HG02678 (cell line): ENCODE results near the gene ACSS1.

Experiments used
- ATAC-seq: cut with Tn5 transposase; IDR thresholded peaks from one replicate; pipeline ENCODE4 v1.9.1; 2021; ENCODE audit warnings: mild to moderate bottlenecking, moderate library complexity; ENCODE audit not compliant: unreplicated experiment

ACSS1 gene

DNA sequence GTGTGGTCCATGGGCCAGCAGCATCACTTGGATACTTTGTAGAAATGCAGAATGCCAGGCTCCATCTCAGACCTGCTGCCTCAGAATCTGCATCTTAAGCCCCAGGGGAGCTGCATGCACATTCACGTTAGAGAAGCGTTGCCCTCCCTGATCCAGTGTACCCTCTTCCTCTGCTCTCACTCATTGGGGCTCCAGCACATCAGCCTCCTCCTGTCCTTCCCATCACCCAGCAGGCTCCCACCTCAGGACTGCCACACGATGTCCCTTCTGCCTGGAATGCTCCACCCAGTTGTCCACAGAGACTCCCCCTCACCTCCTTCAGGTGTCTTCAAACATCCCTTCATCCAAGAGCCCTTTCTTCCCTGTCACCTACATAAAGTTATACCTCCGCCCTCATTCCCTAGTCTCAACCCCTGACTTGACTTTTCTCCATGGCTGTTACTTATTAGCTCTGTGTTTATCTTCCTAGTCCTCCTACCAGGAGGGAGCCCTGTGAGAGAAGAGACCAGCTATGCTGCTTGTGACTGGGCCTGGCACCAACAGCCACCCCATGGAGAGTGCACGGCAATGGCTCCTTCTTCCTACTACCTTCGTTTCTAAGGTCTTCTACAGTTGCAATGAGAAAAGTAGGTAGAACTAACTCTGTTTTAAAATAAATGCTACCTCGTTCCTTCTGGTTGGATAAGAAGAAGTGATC, 3.3 kb upstream of the ACSS1 start:
- no peak for ATAC-seq

GRCh38 chr20:25059866-25060465, 2.0 kb upstream of the ACSS1 start:
- no peak for ATAC-seq

GRCh38 chr20:25058847-25059810, 1.2 kb upstream of the ACSS1 start:
- ATAC-seq = no peak

DNA sequence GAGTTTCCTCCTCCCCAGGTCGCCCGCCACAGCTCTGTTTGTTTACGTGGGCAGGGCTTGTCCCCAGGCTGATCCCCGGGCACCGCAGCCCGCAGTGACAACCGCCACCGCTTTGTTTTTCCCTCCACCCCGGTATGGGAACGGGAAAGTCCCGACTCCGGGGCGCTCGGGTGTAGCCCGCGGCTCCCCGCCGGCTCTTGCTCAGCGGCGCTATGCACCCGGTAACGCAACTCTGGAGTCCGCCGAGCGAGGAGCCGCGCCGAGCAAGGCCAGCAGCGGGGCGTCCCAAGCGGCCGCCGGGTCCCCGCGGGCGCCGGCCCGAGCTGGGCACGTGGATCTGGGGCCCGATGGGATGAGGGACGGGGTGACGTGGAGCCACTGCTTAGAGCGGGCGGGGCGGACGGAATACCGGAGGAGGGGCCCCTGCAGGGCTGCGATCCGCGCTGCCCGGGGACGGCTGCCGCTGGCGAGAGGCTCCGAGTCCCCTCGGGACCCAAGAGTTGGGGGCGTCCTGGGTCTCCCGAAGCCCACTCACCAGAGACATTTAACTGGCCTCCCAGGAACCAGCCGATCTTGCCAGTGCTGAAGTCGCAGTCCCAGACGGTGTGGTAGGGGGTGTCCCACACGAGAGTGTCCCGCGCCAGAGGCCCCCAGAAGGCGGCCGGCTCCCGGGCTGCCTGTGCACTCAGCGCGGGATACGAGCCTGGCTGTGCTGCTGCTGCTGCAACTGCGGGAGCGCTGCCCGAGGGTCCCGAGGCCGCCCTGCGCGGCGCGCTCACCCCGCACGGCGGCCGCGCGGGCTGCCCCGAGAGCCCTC, 497 bp downstream of the ACSS1 start:
- ATAC-seq = peak; percentile 25

GRCh38 chr20:25056690-25057233, 1.2 kb downstream of the ACSS1 start:
- peak; percentile 26 for ATAC-seq

- ATAC-seq = no peak
These were observed 2.0 kb downstream of the ACSS1 start for GRCh38 chr20:25055711-25056495.

- ATAC-seq = no peak
These were observed 2.8 kb downstream of the ACSS1 start for GRCh38 chr20:25054995-25055629.

DNA sequence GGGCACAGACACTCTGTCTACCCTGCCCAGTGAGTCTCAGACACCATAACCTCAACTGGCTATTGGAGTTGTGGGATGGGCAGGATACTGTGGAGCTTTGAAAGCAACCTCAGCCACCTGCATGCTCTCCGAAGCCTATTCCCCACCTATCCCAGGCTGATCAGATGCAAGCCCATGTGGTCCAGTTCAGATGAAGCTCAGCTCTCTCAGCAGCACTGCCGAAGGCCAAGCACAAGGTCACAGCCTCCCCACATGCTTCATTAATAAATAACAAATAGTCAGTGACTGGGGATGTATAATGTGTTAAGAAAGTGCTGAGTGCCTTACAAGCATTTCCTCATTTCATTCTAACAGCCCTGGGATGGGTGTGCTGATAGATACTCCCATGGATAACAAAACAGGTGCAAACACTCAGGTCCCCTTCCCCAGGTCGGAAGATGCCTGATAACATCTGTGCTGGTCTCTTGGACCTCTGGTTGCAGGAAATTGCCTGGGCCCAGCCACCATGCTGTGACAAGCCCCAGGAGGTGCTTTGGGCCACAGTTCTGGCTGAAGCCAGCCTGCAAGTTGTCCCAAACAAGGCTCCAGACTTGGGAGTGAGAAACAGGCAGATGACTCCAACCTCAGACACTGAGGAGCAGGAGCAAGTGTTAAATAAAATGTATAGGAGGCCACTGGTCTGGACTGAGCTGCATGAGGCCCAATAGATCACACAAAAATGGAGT, 3.7 kb downstream of the ACSS1 start:
- ATAC-seq = no peak

DNA sequence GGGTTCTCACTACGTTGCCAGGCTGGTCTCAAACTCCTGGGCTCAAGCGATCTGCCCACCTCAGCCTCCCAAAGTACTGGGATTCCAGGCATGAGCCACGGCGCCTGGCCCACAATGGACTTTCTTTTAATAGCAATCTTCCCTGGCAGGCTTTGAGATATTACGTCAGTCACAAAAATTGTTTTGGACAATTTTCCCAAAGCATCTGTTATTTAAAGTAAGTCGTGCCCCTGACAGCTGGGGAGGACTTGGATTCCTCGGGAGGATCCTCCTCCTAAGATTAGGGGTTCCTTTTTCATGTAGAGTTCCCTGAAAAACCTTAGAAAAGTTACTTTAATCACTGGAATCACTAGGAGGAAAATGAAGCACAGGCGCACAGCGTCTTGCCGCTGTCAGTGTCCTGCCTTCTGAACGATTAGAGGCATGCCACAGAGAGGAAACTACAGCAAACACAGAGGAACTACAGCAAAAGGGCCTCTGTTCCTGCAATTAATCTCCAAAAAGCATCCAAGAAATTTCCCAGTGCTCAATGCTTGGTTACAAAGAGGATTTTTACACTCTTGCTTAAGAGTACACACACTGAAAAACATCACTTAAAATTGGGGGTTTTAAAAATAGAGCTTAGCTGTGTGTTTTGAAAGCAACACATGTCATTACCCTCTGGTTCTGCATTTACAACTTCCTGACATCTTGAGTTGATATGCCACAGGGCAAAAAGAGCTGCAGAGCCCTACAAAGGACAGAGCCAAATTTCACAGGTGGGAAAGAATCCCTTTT, 4.5 kb downstream of the ACSS1 start:
- ATAC-seq = no peak

DNA sequence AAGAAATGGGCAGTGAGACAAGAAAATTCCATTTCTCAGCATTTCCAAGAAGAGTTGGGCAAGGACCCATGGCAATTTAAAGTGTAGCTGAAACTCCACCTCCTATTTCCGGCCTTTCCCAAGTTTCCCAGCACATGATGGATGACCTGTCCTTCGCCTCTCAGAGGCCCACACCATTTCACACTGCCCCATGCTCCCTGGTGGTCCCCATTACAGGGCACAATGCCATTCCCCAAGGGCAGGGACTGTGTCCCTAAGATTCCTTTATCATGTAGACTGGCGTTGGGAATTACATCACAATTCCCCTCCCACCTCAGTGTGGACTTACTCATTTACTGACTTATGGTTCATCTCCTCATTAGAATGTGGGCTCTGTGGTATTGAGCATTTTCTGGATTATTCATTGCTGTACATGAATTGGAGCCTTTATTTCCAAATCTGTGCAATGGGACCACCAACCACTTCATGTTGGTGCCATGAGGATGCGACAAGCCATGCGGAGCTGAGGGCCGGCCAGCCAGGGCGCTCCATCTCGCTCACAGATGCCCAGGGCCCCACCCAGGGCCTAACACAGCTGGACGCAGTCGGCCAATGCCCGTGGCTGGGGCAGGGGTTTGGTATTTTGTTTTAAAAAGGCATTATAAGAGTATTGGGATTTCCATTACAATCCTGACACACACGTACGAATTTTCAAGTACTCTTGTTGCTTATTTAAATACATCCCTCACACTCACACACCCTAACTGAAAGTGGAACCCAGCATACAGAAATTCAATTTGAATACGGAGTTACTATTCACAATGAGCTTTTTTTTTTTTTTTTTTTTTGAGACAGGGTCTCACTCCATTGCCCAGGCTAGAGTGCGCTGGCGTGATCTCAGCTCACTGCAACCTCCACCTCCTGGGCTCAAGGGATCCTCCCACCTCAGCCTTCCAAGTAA, 5.4 kb downstream of the ACSS1 start:
- ATAC-seq = no peak

DNA sequence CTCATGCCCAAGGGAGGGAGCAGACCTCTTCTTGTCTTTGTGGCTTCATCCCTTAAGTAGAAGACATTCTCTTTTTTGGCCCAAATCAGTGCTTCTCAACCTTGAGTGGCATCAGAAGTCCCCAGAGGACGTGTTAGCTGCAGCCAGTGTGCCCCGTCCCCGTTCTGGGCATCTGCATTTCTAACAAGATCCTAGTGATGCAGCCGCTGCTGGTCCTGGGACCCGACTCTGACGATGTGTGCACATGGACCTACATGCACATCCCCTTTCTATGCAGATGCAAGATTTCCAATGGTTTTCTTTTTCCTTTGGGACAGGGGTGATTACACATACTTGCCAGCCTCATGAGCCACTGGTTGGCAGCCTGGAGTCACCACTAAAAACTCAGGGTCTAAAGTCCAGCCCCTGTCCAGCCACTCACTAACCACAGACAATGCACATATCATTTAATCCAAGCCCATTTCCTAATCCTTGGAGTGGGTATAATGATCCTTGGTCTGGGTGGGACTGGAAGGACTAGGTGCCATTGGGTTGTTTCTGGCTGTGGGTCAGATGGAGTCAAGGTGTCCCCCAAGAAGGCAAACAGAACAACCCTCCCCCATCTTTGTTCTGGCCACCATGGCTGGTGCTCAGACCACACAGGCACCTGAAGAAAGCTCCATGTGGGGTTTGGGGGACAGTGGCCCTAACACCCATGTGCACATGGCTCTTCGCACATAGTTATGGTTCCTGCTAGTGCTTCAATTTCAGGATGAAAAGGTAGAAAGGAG, 6.4 kb downstream of the ACSS1 start:
- ATAC-seq = no peak

DNA sequence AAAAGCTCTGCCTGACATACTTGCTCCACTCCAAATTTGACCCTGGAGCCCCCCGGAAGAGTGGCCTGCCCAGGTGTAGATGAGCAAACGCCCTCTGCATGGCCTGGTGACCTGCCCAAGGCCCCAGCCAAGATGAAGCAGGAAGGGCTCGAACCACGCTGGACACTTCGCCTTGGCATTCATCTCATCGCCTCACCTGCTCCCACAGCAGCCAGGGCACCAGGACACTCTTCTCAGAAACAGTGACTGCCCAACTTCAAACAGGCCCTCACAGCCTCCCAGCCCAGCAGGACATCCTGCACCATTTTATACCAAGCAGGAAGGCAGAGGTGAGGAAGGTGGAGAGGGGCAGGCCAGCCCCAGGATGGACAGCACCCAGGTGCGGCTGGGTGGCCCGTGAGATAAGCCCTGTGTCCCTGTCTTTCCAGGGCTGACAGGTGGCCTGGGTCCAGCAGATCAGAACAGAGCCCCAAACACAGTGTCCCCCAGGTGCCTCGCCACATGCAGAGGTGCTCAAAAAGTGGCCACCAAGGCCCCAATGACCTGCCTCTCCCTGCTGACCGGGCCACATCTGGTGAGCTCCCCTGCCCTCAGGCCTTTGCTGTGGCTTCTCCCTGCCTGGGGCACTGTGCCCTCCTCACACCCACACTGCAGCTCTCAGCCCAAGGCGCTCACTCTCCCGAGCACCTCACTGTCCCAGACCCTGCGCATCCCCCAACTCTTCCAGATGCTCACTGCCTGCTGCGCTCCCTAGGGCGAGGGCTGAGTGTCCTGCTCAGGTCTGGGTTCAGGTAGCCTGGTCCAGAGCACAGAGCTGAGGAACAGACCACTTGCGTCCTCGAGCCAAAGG, 7.2 kb downstream of the ACSS1 start:
- no peak for ATAC-seq

DNA sequence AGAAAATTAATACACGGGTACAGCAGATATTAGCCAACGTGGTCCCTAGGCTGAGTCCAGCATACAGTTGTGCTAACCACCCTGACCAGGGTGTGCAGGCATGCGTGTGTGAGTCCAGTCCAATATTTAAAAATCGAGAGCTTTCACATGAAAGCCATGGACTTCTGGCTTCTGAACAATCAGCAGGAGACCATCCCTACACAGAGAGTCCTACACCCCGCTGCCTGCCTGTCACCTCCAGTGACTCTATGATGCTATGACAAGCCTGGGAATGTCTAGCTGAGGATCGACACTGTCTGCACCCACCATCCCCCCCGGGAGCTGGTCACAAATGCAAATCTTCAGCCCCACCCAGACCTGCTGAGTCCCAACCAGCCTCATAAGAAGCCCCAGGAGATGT, 7.9 kb downstream of the ACSS1 start:
- ATAC-seq = no peak

GRCh38 chr20:25049261-25050060, 8.5 kb downstream of the ACSS1 start:
- ATAC-seq = no peak
